H1 (cell line): ENCODE measurements around the gene TNFRSF13B.
"Not testable (repeated sequence)": the region's sequence is repeated elsewhere in the genome, so short reads cannot be mapped to it uniquely, and the experiment has no call there.

ENCODE experiments used
- CTBP2 ChIP-seq: IDR thresholded peaks from 2 replicates; pipeline ENCODE4 v1.7.0; 2011; ENCODE audit warnings: borderline replicate concordance, mild to moderate bottlenecking, moderate library complexity, mixed read lengths, low read length; ENCODE audit not compliant: insufficient read depth, insufficient read length
- E2F6 ChIP-seq: IDR thresholded peaks from 2 replicates; pipeline ENCODE4 v1.6.1; 2012; ENCODE audit warnings: inconsistent platforms
- EZH2 ChIP-seq: fragments of 200-600 bp; sonication (generic); IDR thresholded peaks from 2 replicates; pipeline ENCODE4 v1.7.1; 2012; ENCODE audit warnings: low read depth, mild to moderate bottlenecking, moderate library complexity, low read length, inconsistent platforms; ENCODE audit not compliant: severe bottlenecking
- GABPA ChIP-seq: IDR thresholded peaks from 2 replicates; pipeline ENCODE4 v1.6.1; 2011; ENCODE audit warnings: mild to moderate bottlenecking, low read length, moderate library complexity, borderline replicate concordance; ENCODE audit not compliant: insufficient read depth
- POLR2A ChIP-seq, 2 experiments: IDR thresholded peaks; 1 replicate in 1 of 2; 2 replicates in 1 of 2; pipeline ENCODE4 v1.6.1; 2011; ENCODE audit warnings: low read depth in 2 of 2, low read length in 2 of 2, mild to moderate bottlenecking in 2 of 2; ENCODE audit errors: control extremely low read depth in 1 of 2
- RFX5 ChIP-seq: IDR thresholded peaks from 2 replicates; pipeline ENCODE4 v1.6.1; 2011; ENCODE audit warnings: low read depth, low read length, improper control_type of control experiment, borderline replicate concordance
- SRF ChIP-seq: IDR thresholded peaks from 2 replicates; pipeline ENCODE4 v1.6.1; 2011; ENCODE audit warnings: mild to moderate bottlenecking, low read depth, low read length, moderate library complexity
- TF ChIP-seq, protein P1 (sequence below), 3 experiments: IDR thresholded peaks; 1 replicate in 2 of 3; 2 replicates in 1 of 3; pipeline versions ENCODE4 v1.5.1 to v1.6.1; 2011; ENCODE audit warnings: low read length in 3 of 3, mild to moderate bottlenecking in 3 of 3, inconsistent platforms in 2 of 3, low read depth in 1 of 3, moderate library complexity in 1 of 3; ENCODE audit not compliant: insufficient read depth in 1 of 3; ENCODE audit errors: control extremely low read depth in 1 of 3
- TF ChIP-seq, protein P2 (sequence below): IDR thresholded peaks from 2 replicates; pipeline ENCODE4 v1.6.1; 2011; ENCODE audit warnings: low read depth, mild to moderate bottlenecking, low read length; ENCODE audit not compliant: insufficient read depth

- TF ChIP-seq, protein P1, sequence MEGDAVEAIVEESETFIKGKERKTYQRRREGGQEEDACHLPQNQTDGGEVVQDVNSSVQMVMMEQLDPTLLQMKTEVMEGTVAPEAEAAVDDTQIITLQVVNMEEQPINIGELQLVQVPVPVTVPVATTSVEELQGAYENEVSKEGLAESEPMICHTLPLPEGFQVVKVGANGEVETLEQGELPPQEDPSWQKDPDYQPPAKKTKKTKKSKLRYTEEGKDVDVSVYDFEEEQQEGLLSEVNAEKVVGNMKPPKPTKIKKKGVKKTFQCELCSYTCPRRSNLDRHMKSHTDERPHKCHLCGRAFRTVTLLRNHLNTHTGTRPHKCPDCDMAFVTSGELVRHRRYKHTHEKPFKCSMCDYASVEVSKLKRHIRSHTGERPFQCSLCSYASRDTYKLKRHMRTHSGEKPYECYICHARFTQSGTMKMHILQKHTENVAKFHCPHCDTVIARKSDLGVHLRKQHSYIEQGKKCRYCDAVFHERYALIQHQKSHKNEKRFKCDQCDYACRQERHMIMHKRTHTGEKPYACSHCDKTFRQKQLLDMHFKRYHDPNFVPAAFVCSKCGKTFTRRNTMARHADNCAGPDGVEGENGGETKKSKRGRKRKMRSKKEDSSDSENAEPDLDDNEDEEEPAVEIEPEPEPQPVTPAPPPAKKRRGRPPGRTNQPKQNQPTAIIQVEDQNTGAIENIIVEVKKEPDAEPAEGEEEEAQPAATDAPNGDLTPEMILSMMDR (IDR thresholded peaks at IDR 0.05; ENCODE audit: control extremely low read depth in 1 of 3, insufficient read depth in 1 of 3, low read depth in 1 of 3, low read length in 3 of 3) = not testable (repeated sequence)
- not testable (repeated sequence) for TF ChIP-seq POLR2A (IDR thresholded peaks at IDR 0.05; ENCODE audit: control extremely low read depth in 1 of 2, low read depth in 2 of 2, low read length in 2 of 2); GABPA; SRF; RFX5; EZH2; CTBP2; E2F6
- TF ChIP-seq, protein P2, sequence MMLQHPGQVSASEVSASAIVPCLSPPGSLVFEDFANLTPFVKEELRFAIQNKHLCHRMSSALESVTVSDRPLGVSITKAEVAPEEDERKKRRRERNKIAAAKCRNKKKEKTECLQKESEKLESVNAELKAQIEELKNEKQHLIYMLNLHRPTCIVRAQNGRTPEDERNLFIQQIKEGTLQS = not testable (repeated sequence)
Observed at GRCh38 chr17:16903070-16903469, 68.8 kb downstream of the TNFRSF13B start.
